Astrocyte of the cerebellum (primary cell): ENCODE data around the gene ACAT1.

Source experiments
- DNase-seq: peaks from one replicate; pipeline ENCODE4 v3.0.0-alpha.2; 2011; ENCODE audit warnings: low read depth
- H3K4me3 ChIP-seq: 2 replicates; pipeline ENCODE4 v1.5.1; 2011; ENCODE audit warnings: mild to moderate bottlenecking, low read depth, low read length, moderate library complexity
- CTCF ChIP-seq: IDR thresholded peaks from 2 replicates; pipeline ENCODE4 v1.5.1; 2012; ENCODE audit warnings: low read length, low read depth, moderate library complexity, mild to moderate bottlenecking; ENCODE audit errors: missing control alignments
- in situ Hi-C: cut with HindIII; loops from 2 replicates; pipeline ENCODE4 v1.10.0; 2017; ENCODE audit warnings: low sequenced_read_pairs

The ACAT1 gene

GRCh38 chr11:108170184-108170583 is 48.8 kb downstream of the ACAT1 start:
- DNase-seq, result no peak
- TF ChIP-seq CTCF, result no peak
- H3K4me3 ChIP-seq, result no peak overlapping the region
- in situ Hi-C loops, result loop anchor here (5.0 kb wide), 1 partner anchor 38 kb away; no protein-coding TSS in a partner anchor

DNA sequence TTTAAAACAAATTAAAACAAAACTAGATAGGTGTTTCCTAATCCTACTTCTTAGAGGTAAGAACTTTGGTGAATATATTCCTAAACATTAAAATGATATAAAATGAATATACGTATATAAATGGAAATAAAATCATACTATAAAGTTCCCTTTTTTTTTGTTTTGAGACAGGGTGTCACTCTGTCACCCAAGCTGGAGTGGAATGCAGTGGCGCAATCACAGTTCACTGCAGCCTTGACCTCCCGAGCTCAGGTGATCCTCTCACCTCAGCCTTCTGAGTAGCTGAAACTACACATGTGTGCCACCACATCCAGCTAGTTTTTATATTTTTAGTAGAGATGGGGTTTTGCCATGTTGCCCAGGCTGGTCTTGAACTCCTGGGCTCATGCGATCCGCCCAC is 56.2 kb downstream of the ACAT1 start:
- in situ Hi-C loops, result no loop called here
- no peak for TF ChIP-seq CTCF
- H3K4me3 ChIP-seq, result no peak overlapping the region
- DNase-seq, result no peak

GRCh38 chr11:108193725-108194124 is 72.4 kb downstream of the ACAT1 start:
- in situ Hi-C loops, result no loop called here
- H3K4me3 ChIP-seq, result no peak overlapping the region
- TF ChIP-seq CTCF, result no peak
- no peak for DNase-seq

- H3K4me3 ChIP-seq, result no peak overlapping the region
- no peak for TF ChIP-seq CTCF
- no peak for DNase-seq
- in situ Hi-C loops, result no loop called here
Observed at GRCh38 chr11:108196901-108197300, 75.5 kb downstream of the ACAT1 start.
